CD4-positive, alpha-beta T cell treated with Interleukin-15 for 1 hour (primary cell): ENCODE results near the gene ITGA7.

Source experiments
- DNase-seq: peaks from one replicate; pipeline ENCODE4 v3.0.0-alpha.2; 2020

The ITGA7 gene

DNA sequence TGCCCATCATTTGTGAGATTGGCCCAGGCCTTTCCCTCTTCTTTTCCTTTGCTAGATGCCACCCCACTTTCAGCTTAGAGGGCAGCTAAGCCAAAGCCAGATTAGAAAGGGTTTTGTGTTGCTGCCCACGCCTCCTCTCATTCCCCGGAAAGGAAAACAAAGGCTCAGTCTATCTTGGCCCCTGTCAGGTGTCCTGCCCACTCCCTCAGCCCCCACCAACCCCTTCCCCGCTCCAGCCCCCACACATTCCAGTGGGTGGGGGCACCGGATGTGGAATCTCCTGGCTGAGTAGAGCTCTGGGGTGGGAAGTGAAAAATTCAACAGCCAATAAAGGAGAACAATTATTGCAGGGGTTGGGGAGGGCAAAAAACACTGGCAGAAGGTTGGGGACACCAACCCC lies 10.3 kb upstream of the ITGA7 start:
- no peak for DNase-seq

DNA sequence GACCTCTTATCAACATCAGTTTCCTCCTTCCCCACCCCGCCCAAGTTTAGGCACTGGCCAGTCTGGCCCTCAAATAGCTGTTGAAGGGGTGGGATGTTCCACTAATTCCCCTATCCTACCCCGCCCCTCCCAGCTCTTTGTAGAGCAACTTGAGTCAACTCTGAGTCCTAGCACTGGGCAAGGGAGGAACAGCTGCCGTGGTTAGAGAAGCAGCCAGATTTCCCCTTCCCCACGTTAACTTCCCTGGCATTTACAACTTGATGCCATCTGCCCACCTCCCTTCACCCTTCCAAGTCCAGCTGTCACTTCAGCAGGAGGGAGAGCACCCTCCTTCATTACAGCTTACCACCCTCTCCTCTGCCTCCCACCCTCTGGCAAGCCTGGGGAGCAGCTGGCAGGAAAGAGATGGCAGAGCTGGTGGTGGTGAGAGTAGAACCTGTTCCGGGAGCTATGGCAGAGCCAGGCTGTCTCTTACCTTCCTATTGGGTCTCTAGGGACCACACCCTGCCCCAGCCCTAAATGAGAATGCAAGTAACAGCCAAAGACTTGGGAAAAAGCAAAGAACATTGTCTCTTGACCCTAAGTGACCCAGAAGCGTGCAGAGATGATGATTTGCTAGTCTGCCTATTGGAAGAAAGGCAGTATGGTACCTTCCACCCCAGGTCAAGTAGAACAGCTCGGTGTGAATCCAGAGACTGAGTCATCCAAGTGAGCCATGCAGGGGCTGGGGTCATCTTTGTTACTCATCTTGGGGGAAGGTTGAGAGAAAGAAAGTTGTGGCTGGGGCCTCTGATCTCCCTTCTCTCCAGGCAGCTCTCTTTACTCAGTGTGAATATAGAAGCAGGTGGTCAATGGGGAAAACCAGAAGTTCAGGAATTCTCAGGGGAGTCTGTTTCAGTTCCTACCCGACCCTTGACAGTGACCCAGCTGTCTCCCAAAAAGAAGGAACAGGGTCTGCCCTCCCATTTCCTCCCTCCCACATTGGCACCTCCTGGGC lies 9.6 kb upstream of the ITGA7 start:
- DNase-seq = no peak

DNA sequence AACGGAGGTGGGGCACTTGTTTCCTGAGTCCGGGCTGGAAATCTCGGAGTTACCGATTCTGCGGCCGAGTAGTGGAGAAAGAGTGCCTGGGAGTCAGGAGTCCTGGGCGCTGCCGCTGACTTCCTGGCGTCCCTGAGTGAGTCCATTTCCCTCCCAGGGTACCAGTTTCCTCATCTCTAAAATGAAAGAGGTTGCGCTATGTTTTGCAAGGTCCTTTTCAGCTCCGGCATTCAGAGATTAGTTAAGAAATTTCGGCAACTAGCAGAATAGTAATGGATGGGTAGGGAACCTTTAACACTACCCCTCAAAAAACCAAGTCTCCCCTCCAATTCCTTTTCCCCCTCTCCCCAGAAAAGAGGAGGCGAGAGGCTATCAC lies 8.9 kb upstream of the ITGA7 start:
- no peak for DNase-seq

DNA sequence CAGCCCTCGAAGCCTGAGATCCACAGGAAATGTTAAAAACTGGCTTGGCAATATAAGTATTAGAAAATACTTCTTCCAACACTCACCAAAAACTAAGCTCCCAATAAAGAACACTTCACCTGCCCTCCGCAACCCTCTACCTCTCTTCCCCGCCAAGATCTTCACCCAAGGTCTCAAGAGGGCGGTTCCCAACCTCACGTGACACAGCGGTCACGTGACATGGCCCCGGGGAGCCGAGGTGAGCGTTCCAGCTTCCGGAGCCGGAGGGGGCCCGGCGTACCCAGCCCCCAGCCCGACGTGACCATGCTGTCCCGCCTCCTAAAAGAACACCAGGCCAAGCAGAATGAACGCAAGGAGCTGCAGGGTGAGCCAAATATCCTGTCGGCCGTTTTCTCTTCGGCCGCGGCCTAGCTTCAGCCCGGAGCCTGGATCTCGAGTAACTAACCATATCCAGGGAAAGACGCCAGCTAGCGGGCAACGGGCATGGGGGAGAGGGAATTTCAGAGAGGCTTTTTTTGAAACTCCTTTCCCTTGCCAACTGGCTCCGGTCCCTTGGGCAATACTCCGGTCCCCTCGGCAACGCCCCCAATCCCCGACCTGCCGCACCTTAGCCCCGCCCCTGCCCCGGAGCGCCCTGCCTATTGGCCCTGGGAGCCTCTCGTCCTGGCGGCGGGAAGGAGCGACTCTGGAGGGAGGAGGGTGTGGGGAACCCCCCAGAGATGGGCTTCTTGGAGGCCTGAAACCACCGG lies 8.3 kb upstream of the ITGA7 start, which contains the start of gene BLOC1S1:
Gene BLOC1S1 (plus strand): TSS at position 214 of the 749 bp plus-strand sequence. CDS start 6 bp downstream, at position 220.
- DNase-seq = peak; percentile 88

DNA sequence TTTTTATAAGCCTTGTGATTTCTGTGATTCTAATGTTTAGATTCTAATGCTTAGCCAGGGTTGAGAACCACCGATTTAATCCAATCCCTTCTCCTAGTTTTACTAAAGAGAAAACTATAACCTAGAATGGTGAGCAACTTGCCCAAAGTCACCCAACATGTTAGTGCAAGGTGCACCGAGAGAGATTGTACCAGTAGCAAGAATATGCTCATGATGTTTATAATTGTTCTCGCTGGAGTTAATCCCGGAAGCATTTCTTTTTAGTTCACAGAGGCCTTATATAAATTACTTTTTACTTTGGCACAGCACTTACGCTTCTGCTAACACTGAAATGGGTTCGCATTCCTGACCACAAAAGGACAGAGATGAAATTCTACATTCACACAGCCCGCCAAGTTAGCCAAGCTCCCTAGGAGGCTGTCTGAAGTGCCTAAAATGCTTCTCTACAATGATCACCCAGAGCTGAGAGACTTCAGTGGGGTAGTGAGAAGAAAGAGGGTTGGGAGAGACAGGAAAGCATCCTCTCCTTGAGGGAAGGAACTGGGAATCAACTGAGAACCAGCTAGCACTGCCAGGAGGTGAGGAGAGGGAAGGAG lies 7.6 kb upstream of the ITGA7 start:
- no peak for DNase-seq

DNA sequence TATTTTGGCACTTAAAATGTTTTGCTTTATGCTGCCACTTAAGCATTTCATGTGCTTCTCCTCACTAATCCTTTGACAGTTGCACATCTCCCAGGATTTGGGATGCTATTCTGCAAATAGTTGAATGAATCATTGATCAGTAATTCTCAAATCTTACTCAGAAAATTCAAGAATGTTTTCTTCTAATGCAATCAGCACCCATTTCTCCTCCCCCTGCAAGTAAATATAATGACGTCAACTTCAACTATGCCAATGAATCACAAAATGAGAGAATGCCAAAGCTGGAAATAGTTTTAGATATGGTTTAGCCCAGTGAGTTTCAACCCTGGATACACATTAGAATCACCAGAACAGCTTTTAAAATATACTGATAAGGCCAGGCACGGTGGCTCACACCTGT lies 6.0 kb upstream of the ITGA7 start:
- DNase-seq = no peak

DNA sequence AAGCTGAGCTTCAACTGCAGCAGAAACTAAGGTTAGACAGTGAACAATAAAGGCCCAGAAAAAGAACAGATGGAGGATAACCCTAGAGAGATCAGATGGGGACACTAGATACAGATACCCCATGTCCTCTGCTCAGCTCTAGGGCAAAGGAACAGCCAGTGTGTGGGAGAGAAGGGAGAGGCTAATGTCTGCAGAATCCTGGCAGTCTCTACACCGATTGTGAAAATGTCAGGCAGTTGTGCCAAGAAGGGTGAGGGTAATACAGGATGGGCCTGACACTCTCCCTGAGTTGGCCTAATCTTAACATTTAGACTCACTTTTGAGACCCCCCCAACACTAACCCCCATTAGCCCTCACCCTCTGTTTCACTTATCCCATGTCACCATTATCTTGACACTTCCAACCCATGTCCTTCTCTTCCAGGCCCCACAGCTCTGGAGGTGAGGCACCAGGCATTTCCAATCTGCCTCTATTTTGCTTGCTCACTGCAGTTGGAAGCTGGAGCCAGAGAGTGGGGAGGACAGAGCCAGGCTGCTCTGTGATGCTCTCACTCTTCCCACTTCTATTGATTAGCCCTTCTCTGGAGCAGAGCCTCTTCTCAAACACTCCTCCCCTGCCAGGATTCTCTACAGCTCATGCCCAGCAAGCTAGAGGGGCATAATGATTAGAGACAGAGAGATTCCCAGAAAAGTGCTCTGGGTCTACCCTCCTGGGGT lies 5.2 kb upstream of the ITGA7 start:
- no peak for DNase-seq

DNA sequence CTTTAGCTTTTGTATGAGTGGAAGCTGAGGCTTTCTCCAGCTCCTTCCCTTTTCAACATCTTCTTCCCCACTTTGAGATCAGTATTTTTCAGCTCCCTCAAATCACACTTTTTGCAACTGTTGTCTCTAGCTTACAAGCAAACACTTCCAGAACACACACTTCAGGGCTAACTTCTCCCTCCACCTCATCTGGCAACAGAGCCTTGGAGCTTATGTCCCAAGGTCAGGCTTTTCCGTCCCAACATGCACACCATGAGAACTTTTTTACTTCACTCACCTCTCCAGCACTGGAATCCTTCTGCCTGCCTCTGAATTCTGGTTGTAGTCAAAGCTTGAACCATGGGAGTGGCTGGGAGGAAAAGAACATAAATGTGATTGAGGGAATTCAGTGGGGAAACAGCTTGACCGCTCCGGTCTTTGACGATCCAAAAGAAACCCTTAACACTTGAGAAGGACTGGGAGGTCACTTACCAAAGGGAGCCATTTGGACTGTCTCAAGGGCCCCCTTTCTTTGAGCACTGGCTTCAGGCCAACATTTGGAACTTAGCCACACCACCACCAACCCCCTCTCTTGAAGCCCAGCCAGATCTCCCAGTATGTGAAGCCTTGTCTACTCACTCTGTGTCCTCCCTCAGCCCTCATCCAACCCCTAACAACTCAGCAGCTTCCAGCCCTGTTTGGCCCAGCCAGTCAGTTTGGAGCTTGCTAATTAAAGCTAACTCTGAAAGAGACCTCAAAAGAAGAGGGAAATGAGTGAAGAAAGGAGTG lies 4.3 kb upstream of the ITGA7 start:
- no peak for DNase-seq

DNA sequence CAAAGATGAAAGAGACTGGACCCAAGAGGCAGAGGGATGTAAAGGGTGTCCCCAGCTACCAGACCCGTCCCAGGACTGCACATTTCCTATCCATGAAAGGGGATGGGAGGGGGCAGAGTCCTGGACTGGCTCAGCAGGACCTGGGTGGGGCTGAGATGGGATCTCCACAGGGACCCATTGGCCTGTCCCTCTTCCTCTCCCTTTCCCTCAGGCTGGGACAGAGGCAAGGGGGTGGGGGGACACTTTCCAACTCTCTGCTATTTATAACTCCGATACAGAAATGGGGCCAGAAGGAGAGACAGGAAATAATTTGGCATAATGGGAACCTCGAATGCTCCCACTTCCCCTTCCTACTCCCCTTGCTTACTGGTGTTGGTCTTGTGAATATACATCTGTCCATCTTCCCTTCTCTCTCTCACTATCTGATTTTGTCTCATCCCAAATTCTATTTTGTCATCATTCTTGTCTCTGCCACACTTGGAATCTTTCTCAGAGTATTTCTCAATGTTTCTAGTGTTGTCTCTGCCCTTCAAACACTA lies 1.1 kb upstream of the ITGA7 start:
- DNase-seq = no peak

DNA sequence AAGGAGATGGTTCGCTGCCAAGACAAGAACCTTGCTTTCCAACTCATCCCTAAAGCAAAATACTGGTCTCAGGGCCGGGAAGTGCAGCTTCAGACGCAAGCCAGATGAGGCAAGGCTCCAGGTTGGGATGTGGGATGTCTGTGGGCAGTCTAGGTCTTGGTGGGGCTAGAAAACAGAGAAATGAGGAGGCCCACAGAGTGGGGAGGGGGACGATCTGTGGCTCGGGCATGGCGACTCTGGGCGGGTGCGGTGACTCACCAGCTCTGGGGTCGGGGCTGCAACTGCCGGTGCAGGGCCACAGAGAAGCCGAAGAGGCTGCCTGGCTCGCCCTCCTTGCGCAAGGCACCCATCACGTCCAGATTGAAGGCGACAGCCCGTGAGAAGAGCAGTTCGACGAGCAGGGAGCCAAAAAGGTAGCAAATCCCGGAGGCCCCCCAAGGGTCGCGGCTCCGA lies 459 bp downstream of the ITGA7 start:
- no peak for DNase-seq

DNA sequence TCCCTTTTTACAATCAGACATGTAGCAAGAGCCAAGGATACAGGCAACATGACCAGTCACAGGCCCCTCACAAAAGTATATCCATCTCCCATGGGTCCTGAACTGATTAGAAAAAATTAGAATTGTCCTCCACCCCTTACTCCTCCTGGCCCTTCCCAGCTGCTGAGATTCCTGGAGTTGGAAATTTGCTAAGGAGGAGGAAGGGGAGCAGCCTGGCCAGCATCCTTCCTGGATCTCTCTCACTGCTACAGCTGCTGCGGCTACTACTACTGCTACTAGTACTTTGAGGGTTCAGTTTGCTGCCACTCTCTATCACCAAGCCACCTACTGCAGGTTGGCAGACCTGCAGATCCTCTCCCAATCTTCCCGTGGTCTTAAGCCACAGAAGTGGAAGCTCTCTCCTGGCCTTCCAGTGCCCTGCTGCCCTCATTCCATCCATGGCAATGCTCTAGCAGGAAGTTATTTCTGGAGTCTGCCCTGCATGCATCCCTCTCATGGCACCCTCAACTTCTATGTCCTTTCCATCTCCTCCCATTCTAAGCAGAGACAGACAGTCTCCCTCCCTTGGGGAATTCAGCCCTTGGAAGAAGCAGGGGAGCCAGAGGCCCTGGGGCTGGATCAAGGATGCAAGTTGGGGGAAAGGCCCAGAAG lies 1.0 kb downstream of the ITGA7 start:
- no peak for DNase-seq

DNA sequence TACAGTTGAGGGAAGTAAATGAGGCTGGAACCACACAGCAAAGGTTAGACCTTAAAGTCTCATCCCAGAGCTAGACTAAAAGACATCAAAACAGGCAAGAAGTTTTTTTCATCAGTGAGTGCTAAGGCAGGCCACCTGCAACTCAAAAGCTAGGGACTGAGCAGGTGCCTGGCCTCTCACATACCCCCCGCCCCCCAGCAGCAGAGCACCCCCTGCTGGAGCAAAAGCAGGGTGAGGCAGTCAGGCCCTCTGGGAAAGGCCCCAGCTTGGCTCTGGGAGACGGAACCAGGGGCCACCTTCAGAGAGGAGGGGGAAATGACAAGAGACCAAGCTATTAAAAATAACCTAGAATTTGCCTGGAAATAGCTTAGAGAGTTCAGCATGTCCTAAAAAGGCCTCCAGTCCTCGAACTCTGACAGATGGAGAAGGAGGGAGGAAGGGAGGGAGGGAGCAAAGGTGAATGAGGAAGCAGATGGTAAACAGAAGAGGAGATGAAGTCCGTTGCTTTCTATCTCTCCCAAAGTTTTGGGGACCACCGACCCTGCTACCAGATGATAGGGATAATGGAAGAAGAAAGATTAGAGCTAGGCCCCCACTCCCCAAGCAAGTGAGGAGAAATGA lies 1.8 kb downstream of the ITGA7 start:
- DNase-seq = no peak

DNA sequence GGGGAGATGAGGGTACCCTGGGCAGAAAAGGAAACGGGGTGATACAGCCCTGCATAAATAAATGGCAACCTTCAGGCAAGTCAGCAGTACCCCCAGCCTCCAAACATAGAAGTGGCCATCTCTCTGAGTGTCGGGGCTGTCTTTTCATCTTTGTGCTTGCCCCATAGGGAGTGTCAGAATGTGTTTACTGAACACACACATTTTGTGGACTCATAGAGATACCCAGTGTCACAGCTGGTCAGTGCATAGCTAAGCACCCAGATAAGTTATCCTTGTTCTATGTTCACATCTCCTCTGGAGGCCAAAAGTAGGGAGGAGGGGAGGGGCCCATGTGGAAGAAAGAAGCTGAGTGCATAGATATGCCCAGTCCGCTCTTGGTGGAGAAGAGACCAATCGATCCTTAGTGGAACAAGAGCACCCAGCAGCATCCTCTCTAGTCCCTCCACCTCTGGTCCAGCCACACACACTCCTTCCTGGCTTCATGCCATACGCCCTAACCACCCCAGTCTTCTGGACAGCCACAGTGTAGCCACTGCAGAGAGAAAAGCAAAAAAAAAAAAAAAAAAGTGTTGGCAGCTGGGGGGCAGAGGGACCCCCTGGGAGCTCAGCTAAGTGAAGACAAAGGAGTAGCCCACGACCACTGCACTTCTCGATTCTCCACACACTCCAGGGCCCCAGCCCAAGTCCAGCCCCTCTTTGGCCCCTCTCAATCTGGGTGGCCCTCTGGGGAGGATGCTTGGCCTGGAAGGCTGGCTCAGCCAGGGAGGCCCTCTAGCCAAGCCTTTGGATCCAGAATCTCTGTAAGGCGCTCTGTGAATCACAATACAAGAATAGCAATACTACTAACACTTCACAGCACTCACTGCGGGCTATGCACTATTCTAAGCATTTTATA lies 2.6 kb downstream of the ITGA7 start:
- DNase-seq = no peak

DNA sequence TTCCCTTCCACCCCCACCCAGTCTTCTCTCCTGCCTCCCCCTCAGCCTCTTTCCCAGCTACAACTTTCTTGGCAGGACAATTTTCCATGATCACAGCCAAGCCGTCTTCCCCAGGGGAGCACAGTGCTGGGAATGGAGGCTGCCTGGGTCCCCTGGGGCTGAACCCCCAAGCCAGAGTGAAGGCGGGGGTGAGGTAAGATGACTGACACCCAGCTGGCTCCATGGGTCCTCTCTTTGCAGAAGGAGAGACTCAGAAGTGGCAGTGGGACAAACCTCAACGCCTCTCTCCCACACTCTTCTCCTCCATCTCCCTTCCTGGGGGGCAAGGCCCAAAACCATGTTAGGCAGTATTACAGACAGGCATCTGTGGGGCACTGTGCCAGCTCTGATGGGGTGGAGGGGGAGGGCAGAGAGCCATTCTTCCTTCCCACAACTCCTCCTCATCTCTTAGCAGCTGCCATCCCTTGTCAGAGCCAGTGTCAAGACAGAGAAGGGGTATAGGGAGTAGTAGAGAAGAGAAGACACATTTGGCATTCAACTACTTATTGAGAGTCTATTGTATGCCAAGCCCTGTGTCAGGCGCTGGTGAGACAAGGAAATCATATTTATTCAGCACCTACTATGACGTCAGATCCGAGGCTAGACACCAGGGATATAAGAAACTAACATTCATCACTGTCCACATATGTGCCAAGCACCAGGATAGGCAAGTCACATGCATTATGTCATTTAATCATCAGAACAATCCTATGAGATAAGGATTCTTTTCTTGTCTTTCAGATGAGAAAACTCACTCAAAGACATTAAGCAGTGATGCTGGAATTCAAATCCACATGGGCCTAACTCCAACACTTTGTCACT lies 3.6 kb downstream of the ITGA7 start:
- no peak for DNase-seq

DNA sequence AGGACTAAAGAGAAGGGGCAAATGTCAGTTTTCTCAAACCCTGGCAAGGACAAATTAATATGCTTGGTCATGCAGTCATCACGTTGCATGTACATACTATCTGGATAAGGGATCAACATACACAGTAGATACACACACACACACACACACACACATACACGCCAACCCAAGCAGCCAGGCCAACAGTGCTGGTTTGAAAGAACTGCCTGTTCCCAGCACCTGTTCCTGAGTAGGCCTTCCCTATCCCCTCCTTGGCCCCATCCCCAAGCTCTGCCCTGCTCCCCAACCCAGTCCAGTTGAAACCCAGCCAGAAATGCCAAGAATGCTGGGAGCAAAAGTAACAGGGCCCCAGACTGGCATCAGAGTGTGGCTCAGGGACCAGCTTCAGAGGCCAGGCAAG lies 4.4 kb downstream of the ITGA7 start:
- no peak for DNase-seq

DNA sequence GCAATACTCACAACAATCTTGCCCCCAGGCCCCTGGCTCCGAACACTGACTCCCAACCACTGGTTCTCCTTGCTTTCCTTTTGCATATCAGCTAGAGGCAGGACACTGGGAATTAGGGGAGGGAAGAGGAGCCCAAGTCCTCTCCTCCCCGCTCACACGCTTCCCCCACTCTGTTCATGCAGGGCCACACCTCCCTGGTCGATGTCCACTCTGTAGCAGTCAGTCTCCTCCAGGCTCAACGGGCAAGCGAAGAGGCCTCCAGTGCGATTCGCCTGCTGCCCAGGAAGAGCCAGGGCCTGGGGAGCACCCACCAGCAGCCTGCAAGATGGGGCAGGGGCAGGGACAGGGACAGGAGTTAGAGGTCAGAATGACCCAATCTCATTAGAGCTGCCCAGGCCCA lies 4.8 kb downstream of the ITGA7 start:
- DNase-seq = no peak

DNA sequence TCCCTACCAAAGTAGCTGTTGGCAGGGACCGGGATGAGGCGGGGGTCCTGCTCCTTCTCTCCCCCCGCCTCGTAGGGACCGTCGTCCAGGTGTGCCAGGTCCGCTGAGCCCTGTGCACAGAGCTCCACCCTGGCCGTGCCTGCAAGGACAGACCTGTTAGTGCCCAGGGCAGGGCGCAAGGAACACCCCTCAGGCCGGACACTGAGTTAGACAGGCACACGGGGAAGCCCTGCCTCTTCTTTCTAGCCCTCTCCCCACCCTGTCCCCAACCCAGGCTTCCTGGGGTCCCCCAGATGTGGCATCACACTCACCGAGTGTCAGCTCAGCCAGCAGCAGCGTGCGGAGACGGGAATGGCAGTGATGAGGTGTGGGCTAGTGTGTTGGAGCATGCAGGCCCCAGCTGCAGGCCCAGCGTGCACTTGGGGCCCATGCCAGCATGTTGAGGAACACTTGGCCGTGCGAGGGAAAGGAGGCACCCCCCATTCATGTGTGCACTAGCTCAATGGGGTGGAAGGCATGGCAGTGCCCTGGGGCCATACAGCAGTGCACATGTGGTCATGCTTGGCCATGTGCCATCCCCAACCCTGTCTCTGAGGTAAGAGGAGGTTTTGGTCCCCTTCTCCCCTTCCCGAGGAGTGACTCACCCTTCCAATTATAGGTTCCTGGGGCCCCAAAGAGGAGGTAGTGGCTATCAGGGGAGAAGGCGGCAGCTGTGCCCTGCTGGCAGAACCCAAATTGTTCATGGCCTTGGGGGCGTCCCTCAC lies 7.3 kb downstream of the ITGA7 start:
- DNase-seq = no peak
